Endodermal cell (in vitro differentiated cells): ENCODE data around the gene DTYMK. TPM values are rescaled to one million over a fixed set of nuclear protein-coding genes. Genes with fewer than 3 reads are reported as not detected.

ENCODE experiments used
- DNase-seq: peaks from one replicate; pipeline ENCODE4 v3.0.0-alpha.2; 2017
- H3K27ac ChIP-seq: 2 replicates; pipeline ENCODE4 v1.5.1; 2013; ENCODE audit warnings: mild to moderate bottlenecking, low read depth, low read length, moderate library complexity
- H3K27me3 ChIP-seq: 2 replicates; pipeline ENCODE4 v1.6.1; 2013; ENCODE audit warnings: mild to moderate bottlenecking, low read length, moderate library complexity; ENCODE audit not compliant: insufficient read depth, control insufficient read depth, poor library complexity, severe bottlenecking
- H3K36me3 ChIP-seq: 2 replicates; pipeline ENCODE4 v1.7.0; 2013; ENCODE audit warnings: mild to moderate bottlenecking, low read length, moderate library complexity; ENCODE audit not compliant: control insufficient read depth, insufficient read depth
- H3K4me1 ChIP-seq: one replicate; pipeline ENCODE4 v1.7.0; 2013; ENCODE audit warnings: low read length; ENCODE audit not compliant: control insufficient read depth, insufficient read depth
- H3K4me3 ChIP-seq: 2 replicates; pipeline ENCODE4 v1.5.1; 2013; ENCODE audit warnings: mild to moderate bottlenecking, low read length, moderate library complexity
- H3K9ac ChIP-seq: 2 replicates; pipeline ENCODE4 v1.6.1; 2013; ENCODE audit warnings: mild to moderate bottlenecking, low read length, moderate library complexity; ENCODE audit not compliant: poor library complexity, severe bottlenecking; ENCODE audit errors: extremely low read depth
- H3K9me3 ChIP-seq: 2 replicates; pipeline ENCODE4 v1.6.1; 2013; ENCODE audit warnings: mild to moderate bottlenecking, low read length, moderate library complexity; ENCODE audit not compliant: control insufficient read depth
- H3K27ac Mint-ChIP-seq: 2 replicates; pipeline ENCODE4 v1.8.0; 2020; ENCODE audit warnings: mixed read lengths
- H3K27me3 Mint-ChIP-seq: 2 replicates; pipeline ENCODE4 v1.8.0; 2021; ENCODE audit warnings: mild to moderate bottlenecking, mixed read lengths; ENCODE audit not compliant: insufficient read depth
- H3K36me3 Mint-ChIP-seq: 2 replicates; pipeline ENCODE4 v1.8.0; 2020; ENCODE audit warnings: low read depth, mixed read lengths
- H3K4me1 Mint-ChIP-seq: 2 replicates; pipeline ENCODE4 v1.8.0; 2020; ENCODE audit warnings: mixed read lengths
- H3K4me3 Mint-ChIP-seq: 2 replicates; pipeline ENCODE4 v1.8.0; 2020; ENCODE audit warnings: mild to moderate bottlenecking, moderate library complexity, mixed read lengths
- H3K9me3 Mint-ChIP-seq: 2 replicates; pipeline ENCODE4 v1.8.0; 2020; ENCODE audit warnings: mild to moderate bottlenecking, mixed read lengths
- WGBS, 2 experiments: methylation state at CpG; one replicate each; pipeline versions ENCODE4 v1.1.5 to v1.1.7; 2013; ENCODE audit warnings: missing lambda C conversion rate in 2 of 2, mixed read lengths in 1 of 2; ENCODE audit not compliant: insufficient coverage in 1 of 2, insufficient read length in 1 of 2; 5-methylcytosine and 5-hydroxymethylcytosine counted together
- total RNA-seq, 2 donors: library from RNA; stranded (reverse); fragmentation: NEBNext Ultra II Directional in 1 of 2; extraction: Animal tissue kit (Norgen Biotek cat#: 25700) in 1 of 2; gene quantifications; 2 replicates in 1 of 2; 3 replicates in 1 of 2; pipeline ENCODE4 v1.2.1, GENCODE V29; 2021
- TF ChIP-seq, protein P1 (sequence below): fragments of 200-600 bp; sonication (generic); conservative IDR thresholded peaks from 2 replicates; pipeline ENCODE4 v1.5.0; 2021; ENCODE audit warnings: antibody characterized with exemption, mild to moderate bottlenecking

DTYMK gene
- total RNA-seq, 2 donors from 2014 or later, result 60.9 to 62.4 TPM

DNA sequence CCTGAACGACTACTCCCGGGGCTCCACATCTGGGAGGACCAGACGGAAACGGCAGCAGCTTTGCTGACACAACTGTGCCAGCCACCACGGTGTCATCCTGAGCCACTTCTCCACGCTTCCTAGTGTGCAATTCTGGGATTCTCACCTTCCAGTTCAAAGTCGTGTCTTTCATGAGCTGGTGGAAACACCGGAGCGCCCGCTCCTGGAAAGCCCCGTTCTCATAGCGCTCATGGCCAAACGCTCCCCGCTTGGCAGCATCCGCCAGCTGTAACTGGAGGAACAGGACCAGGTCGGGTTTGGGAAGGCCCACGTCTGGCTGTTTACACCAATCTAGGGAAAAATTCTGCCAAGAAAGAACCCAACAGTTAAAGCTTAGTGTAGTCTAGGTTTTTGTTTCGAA lies 8.3 kb downstream of the DTYMK start:
- TF ChIP-seq, protein P1, sequence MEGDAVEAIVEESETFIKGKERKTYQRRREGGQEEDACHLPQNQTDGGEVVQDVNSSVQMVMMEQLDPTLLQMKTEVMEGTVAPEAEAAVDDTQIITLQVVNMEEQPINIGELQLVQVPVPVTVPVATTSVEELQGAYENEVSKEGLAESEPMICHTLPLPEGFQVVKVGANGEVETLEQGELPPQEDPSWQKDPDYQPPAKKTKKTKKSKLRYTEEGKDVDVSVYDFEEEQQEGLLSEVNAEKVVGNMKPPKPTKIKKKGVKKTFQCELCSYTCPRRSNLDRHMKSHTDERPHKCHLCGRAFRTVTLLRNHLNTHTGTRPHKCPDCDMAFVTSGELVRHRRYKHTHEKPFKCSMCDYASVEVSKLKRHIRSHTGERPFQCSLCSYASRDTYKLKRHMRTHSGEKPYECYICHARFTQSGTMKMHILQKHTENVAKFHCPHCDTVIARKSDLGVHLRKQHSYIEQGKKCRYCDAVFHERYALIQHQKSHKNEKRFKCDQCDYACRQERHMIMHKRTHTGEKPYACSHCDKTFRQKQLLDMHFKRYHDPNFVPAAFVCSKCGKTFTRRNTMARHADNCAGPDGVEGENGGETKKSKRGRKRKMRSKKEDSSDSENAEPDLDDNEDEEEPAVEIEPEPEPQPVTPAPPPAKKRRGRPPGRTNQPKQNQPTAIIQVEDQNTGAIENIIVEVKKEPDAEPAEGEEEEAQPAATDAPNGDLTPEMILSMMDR, result no peak
- H3K9me3 ChIP-seq, result no peaks in the 10 kb centered on the region
- no peak overlapping the region for H3K4me3 Mint-ChIP-seq
- DNase-seq, result no peak
- no peaks in the 10 kb centered on the region for H3K4me1 ChIP-seq
- peaks cover 71% of the 10 kb centered on the region for H3K36me3 Mint-ChIP-seq
- no peaks in the 10 kb centered on the region for H3K27me3 ChIP-seq
- H3K36me3 ChIP-seq, result peaks cover 52% of the 10 kb centered on the region
- no peak overlapping the region for H3K27ac Mint-ChIP-seq
- H3K9ac ChIP-seq, result no peak overlapping the region
- no peaks in the 10 kb centered on the region for H3K27me3 Mint-ChIP-seq
- no peak overlapping the region for H3K4me3 ChIP-seq
- no peaks in the 10 kb centered on the region for H3K4me1 Mint-ChIP-seq
- H3K9me3 Mint-ChIP-seq, result no peaks in the 10 kb centered on the region
- no peak overlapping the region for H3K27ac ChIP-seq
- 96 to 97% methylated on average over 13 to 18 of the region's 18 CpGs for WGBS, 2 experiments

DNA sequence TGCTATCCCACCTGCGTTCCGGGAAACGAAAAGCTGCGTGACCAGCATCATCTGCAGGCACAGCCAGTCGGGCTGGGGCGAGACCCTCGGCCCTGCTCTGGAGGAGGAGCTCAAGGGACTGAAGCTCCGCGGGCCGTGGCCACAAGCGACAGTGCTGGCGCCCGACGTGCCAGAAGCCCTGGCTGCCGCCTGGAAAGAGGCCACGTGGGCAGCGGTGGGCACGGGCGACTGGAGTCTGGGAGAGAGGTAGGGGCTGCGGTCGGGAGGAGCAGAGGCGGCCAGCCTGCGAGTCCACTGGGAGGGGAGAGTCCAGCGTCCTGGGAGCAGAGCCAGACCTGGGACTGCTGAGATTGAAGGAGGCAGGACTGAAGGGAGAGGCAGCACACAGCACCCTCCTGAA lies 9.2 kb downstream of the DTYMK start:
- Mint-ChIP-seq H3K4me1 (no peaks in the 10 kb centered on the region), H3K9me3 (no peaks in the 10 kb centered on the region), H3K4me3 (no peak overlapping the region), H3K36me3 (peaks cover 63% of the 10 kb centered on the region), H3K27me3 (no peaks in the 10 kb centered on the region), H3K27ac (no peak overlapping the region)
- Histone ChIP-seq H3K27ac (no peak overlapping the region), H3K4me3 (no peak overlapping the region), H3K36me3 (peaks cover 43% of the 10 kb centered on the region), H3K27me3 (no peaks in the 10 kb centered on the region), H3K4me1 (no peaks in the 10 kb centered on the region), H3K9ac (no peak overlapping the region), H3K9me3 (no peaks in the 10 kb centered on the region)
- TF ChIP-seq, protein P1, result no peak
- DNase-seq, result no peak
- 91 to 93% methylated on average over 23 to 24 of the region's 24 CpGs for WGBS, 2 experiments

DNA sequence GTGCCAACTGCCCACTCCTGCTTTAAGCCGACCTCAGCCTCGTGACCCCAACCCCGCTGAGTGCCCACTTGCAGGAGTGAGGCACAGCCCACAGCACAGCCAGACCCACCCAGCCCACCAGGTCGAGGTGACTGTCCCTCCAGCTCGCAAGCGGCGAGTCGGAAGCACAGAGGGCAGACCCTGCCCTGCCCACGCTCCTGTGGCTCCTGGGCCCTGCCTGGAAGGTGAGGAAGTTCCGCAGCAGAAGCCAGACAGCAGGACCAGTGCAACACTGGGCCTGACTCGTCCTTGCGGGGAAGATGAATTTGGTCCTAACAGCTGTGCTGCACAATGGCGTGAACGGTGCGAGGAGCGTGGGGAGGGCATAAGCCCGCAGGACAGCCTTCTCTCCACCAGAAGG lies 9.9 kb downstream of the DTYMK start:
- Mint-ChIP-seq H3K4me3 (no peak overlapping the region), H3K36me3 (peaks cover 57% of the 10 kb centered on the region)
- 93 to 97% methylated on average over 14 to 17 of the region's 17 CpGs for WGBS, 2 experiments

More for the DNA sequence above, 9.9 kb downstream of the DTYMK start:
- no peaks in the 10 kb centered on the region for H3K9me3 ChIP-seq
- TF ChIP-seq, protein P1, result no peak
- Mint-ChIP-seq H3K27me3 (no peaks in the 10 kb centered on the region), H3K9me3 (no peaks in the 10 kb centered on the region), H3K4me1 (no peaks in the 10 kb centered on the region), H3K27ac (no peak overlapping the region)
- no peak for DNase-seq
- no peaks in the 10 kb centered on the region for H3K4me1 ChIP-seq
- H3K4me3 ChIP-seq, result no peak overlapping the region
- H3K9ac ChIP-seq, result no peak overlapping the region
- peaks cover 36% of the 10 kb centered on the region for H3K36me3 ChIP-seq
- no peaks in the 10 kb centered on the region for H3K27me3 ChIP-seq
- no peak overlapping the region for H3K27ac ChIP-seq
